Fibroblast of the conjunctiva (primary cell): ENCODE results near the gene TNNT1.

Experiments used
- DNase-seq: peaks from one replicate; pipeline ENCODE4 v3.0.0-alpha.2; 2010; ENCODE audit warnings: low read depth

TNNT1 gene

GRCh38 chr19:55141696-55142095 is 7.3 kb downstream of the TNNT1 start:
- DNase-seq, result no peak

- no peak for DNase-seq
These were observed 11.1 kb downstream of the TNNT1 start for GRCh38 chr19:55137915-55138314.

- DNase-seq, result no peak
These were observed 12.5 kb downstream of the TNNT1 start for GRCh38 chr19:55136399-55137102.

GRCh38 chr19:55134736-55135135 is 14.3 kb downstream of the TNNT1 start:
- no peak for DNase-seq

DNA sequence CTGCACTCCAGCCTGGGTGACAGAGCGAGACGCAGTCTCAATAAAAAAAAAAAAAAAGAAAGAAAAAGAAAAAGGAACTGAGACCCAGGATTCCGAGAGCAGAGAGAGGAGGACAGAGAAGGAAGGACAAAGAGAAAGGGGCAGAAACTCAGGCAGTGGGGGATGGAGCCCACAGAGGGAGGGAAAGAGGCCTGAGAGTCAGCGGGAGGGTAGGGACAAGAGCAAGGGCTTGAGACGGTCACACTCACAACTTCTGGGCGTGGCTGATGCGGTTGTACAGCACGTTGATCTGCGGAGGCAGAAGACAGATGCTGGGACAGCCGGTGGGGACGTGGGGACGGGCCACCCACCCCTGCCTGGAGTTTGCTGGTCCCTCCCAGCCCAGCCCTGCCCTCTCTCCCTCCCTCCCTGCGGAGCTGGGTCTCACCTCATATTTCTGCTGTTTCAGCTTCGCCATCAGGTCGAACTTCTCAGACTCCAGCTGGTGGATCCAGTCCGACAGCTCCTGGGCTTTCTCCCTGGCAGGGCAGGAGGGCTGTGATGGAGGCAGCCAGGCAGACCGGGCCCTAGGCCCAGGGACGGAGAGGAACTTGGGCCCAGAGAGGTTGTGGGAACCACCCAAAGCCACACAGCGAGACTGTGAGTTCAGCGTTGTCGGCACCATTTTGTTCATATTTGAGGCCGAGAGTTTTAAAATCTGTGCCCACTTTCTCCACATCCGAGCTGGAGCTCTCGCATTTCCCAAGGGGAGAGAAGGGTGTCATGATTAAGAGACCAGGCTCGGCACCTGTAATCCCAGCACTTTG is 15.2 kb downstream of the TNNT1 start:
- no peak for DNase-seq

DNA sequence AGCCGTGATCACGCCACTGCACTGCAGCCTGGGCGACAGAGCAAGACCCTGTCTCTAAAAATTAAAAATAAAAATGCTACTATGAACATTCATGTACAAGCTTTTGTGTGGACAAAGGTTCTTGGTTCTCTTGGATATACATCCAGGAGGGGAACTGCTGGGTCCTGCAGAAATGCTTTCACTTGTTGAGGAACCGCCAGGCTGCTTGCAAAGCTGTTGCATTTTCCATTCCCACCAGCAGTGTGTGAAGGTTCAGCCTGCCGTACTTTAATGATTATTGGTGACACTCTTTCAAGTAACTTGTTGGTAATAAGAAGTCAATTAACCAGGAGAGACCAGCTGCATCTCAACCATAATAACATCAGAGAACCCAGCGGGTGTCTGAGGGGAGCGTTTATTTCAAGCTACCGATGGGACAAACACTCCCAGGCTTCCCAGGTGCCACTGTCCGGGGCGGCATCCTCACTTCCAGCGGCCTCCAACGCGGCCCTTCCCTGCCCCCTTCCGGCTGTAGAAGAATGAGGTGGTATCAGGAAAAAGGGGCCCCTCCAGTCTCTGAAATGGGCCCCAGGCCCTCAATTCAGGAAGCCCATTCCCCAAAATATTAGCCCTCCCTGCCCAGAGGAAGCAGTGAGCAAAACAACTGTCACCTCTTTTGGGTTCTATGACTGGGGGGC is 16.4 kb downstream of the TNNT1 start:
- DNase-seq, result no peak

DNA sequence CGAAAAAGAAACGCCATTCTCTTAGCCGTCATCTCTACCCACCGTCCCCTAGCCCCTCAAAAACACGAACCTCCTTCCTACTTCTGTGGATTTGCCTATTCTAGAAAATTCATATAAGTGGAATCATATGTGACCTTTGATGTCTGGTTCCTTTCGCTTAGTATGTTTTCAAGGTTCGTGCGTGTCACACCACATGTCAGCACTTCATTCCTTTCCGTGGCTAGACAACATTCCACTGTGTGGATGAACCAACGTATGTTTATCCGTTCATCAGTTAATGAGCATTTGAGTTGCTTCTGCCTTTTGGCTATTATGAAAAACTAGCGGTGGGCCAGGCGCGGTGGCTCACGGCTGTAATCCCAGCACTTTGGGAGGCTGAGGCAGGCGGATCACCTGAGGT is 17.6 kb downstream of the TNNT1 start:
- DNase-seq, result no peak

GRCh38 chr19:55119053-55119452 is 30.0 kb downstream of the TNNT1 start:
- DNase-seq, result no peak

GRCh38 chr19:55118401-55118991 is 30.5 kb downstream of the TNNT1 start:
- no peak for DNase-seq

GRCh38 chr19:55117663-55118391 is 31.2 kb downstream of the TNNT1 start:
- peak; percentile 98 for DNase-seq

DNA sequence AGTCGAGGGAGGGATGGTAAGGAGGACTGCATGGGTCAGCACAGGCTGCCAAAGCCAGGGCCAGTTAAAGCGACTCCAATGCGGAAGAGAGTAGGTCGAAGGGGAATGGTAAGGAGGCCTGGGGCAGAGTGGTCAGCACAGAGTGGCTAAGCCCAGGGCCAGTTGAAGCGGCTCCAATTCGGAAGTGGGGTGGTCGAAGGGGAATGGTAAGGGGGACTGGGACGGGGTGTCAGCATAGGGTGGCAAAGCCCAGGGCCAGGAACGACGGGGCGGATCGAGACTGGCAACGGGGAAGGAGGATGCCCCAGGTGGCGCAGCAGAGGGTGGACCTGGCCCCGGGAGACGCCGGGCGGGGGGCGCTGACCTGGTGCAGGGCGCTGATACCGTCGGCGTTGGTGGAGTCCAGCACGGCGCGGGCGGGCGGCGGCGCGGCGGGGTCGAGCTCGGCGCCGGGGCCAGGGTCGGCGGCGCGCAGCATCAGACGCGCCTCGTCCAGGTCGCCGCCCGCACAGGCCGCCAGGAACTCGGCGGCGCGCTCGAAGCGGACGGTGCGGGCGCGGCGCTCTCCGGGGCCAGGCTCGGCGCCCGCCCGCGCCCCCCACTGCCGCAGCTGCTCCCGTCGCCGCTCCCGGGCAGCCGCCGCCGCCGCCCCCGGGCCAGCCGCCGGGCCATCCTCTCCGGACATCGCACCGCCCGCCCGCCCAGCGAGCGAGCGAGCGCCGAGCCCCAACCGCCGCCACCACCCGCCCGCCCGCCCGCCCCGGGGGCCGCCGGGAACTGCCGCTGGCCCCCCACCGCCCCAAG is 31.9 kb downstream of the TNNT1 start, which contains the start of gene PPP1R12C:
TSS of gene PPP1R12C (minus strand) at position 779 of the 804 bp plus-strand sequence. CDS start at position 685, 94 bp downstream.
- no peak for DNase-seq

DNA sequence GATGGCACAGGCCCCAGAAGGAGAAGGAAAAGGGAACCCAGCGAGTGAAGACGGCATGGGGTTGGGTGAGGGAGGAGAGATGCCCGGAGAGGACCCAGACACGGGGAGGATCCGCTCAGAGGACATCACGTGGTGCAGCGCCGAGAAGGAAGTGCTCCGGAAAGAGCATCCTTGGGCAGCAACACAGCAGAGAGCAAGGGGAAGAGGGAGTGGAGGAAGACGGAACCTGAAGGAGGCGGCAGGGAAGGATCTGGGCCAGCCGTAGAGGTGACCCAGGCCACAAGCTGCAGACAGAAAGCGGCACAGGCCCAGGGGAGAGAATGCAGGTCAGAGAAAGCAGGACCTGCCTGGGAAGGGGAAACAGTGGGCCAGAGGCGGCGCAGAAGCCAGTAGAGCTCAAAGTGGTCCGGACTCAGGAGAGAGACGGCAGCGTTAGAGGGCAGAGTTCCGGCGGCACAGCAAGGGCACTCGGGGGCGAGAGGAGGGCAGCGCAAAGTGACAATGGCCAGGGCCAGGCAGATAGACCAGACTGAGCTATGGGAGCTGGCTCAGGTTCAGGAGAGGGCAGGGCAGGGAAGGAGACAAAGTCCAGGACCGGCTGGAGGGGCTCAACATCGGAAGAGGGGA is 32.7 kb downstream of the TNNT1 start:
- peak; percentile 46 for DNase-seq

GRCh38 chr19:55115446-55116065 is 33.5 kb downstream of the TNNT1 start:
- no peak for DNase-seq

DNA sequence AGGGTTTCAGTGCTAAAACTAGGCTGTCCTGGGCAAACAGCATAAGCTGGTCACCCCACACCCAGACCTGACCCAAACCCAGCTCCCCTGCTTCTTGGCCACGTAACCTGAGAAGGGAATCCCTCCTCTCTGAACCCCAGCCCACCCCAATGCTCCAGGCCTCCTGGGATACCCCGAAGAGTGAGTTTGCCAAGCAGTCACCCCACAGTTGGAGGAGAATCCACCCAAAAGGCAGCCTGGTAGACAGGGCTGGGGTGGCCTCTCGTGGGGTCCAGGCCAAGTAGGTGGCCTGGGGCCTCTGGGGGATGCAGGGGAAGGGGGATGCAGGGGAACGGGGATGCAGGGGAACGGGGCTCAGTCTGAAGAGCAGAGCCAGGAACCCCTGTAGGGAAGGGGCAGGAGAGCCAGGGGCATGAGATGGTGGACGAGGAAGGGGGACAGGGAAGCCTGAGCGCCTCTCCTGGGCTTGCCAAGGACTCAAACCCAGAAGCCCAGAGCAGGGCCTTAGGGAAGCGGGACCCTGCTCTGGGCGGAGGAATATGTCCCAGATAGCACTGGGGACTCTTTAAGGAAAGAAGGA is 34.4 kb downstream of the TNNT1 start:
- no peak for DNase-seq

GRCh38 chr19:55113570-55114039 is 35.4 kb downstream of the TNNT1 start:
- DNase-seq, result peak; percentile 96

DNA sequence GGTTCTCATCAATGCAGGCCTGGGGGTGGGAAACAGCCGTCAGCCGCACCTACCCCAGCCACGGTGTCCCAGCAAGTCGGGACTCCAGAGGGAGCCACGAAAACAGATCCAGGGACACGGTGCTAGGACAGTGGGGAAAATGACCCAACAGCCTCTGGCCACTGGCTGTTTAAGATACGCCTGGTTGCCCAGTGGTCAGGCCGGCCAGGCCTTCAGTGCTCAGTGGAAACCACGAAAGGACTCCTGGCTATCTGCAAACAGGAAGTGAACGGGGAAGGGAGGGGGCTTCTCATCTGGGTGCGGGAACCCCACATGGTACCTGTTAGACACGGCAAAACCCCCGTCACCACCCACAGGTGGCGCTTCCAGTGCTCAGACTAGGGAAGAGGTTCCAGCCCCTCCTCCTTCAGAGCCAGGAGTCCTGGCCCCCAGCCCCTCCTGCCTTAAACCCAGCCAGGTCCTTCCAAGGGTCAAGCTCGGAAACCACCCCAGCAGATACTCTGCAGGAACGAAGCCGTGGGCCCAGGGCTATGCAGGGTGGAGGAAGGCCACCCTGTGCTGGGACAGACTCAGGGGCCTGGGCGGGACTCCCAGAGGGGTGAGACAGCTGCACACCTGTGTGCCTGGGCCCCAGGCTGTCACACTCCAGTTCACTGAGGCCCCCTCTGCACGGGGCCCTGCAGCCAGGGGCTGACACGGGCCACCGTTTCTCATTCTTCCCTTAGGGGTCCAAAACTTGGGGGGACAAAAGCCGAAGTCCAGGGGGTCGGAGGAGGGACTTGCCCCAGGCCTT is 36.0 kb downstream of the TNNT1 start:
- DNase-seq, result no peak

GRCh38 chr19:55112246-55112776 is 36.7 kb downstream of the TNNT1 start:
- no peak for DNase-seq

GRCh38 chr19:55111238-55111831 is 37.7 kb downstream of the TNNT1 start:
- DNase-seq, result no peak
